PC-3 (cell line): ENCODE measurements around the gene AKNA.

Experiments used
- EZH2 ChIP-seq: fragments of 300-600 bp; sonication (generic); IDR thresholded peaks from one replicate; pipeline ENCODE4 v1.6.1; 2017; ENCODE audit warnings: antibody characterized with exemption, mild to moderate bottlenecking, low read length; ENCODE audit not compliant: unreplicated experiment
- EZH2phosphoT487 ChIP-seq: fragments of 300-600 bp; sonication (generic); IDR thresholded peaks from 2 replicates; pipeline ENCODE4 v1.6.1; 2018; ENCODE audit warnings: mild to moderate bottlenecking, antibody characterized with exemption, low read length, borderline replicate concordance

DNA sequence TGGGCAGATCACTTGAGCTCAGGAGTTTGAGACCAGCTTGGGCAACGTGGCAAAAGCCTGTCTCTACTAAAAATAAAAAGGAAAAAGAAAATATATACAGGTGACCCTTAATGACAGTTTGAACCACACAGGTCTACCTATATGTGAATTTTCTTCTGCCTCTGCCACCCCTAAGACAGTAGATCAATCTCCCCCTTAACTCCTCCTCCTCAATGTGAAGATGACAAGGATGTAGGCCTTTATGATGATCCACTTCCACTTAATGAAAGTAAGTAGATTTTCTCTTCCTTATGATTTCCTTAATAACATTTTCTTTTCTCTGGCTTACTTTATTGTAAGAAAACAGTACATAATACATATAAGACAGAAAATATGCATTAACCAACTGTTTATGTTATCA is 3.4 kb downstream of the AKNA start:
- TF ChIP-seq EZH2 (no peak), EZH2phosphoT487 (no peak)
